ENCODE measurements around the gene PSAT1. TPM values are rescaled to one million over a fixed set of nuclear protein-coding genes. Genes with fewer than 3 reads are reported as not detected.
A peak's percentile ranks its signal among the peaks of the same experiment; 100 is the strongest.

Gene PSAT1
- total RNA-seq, 1 donor from 2014 or later: 17.1 TPM

- no peak for FAIRE-seq
- peak in 1 of 2 donors; percentile 30 for DNase-seq (ENCODE audit: low spot score in 2 of 2)
Measured at GRCh38 chr9:78314953-78315870, 18.3 kb downstream of the PSAT1 start.

- no peak for FAIRE-seq
- DNase-seq (ENCODE audit: low spot score in 2 of 2): no peak
Measured at GRCh38 chr9:78316166-78316892, 19.4 kb downstream of the PSAT1 start.

- no peak for FAIRE-seq
- DNase-seq (ENCODE audit: low spot score in 2 of 2): no peak
Measured at GRCh38 chr9:78319197-78320029, 22.5 kb downstream of the PSAT1 start.

- no peak for FAIRE-seq
Measured at GRCh38 chr9:78320030-78320693, 23.2 kb downstream of the PSAT1 start.

GRCh38 chr9:78320875-78321496 is 24.1 kb downstream of the PSAT1 start:
- DNase-seq (ENCODE audit: low spot score in 2 of 2) (no peak), FAIRE-seq (no peak)

More at GRCh38 chr9:78320030-78320693, 23.2 kb downstream of the PSAT1 start:
- DNase-seq (ENCODE audit: low spot score in 2 of 2): no peak

GRCh38 chr9:78321505-78321904 is 24.6 kb downstream of the PSAT1 start:
- FAIRE-seq (no peak), DNase-seq (ENCODE audit: low spot score in 2 of 2) (no peak)

- no peak for DNase-seq (ENCODE audit: low spot score in 2 of 2)
- FAIRE-seq: no peak
Measured at GRCh38 chr9:78324068-78324650, 27.2 kb downstream of the PSAT1 start.

GRCh38 chr9:78324682-78325081 is 27.8 kb downstream of the PSAT1 start:
- no peak for DNase-seq (ENCODE audit: low spot score in 2 of 2)
- no peak for FAIRE-seq

- DNase-seq (ENCODE audit: low spot score in 2 of 2) (no peak), FAIRE-seq (no peak)
Measured at GRCh38 chr9:78325343-78325742, 28.4 kb downstream of the PSAT1 start.

- DNase-seq (ENCODE audit: low spot score in 2 of 2): no peak
- no peak for FAIRE-seq
Measured at GRCh38 chr9:78325846-78326360, 29.0 kb downstream of the PSAT1 start.

- no peak for DNase-seq (ENCODE audit: low spot score in 2 of 2)
Measured at GRCh38 chr9:78326564-78326963, 29.6 kb downstream of the PSAT1 start.

GRCh38 chr9:78332381-78332780 is 35.5 kb downstream of the PSAT1 start:
- FAIRE-seq: no peak
- no peak for DNase-seq (ENCODE audit: low spot score in 2 of 2)

More at GRCh38 chr9:78326564-78326963, 29.6 kb downstream of the PSAT1 start:
- FAIRE-seq: no peak

- FAIRE-seq: no peak
- DNase-seq (ENCODE audit: low spot score in 2 of 2): no peak
Measured at GRCh38 chr9:78348848-78349247, 51.9 kb downstream of the PSAT1 start.

GRCh38 chr9:78351816-78352215 is 54.9 kb downstream of the PSAT1 start:
- FAIRE-seq (no peak), DNase-seq (ENCODE audit: low spot score in 2 of 2) (no peak)

GRCh38 chr9:78354324-78354973 is 57.5 kb downstream of the PSAT1 start:
- DNase-seq (ENCODE audit: low spot score in 2 of 2): no peak
- FAIRE-seq: no peak

GRCh38 chr9:78354989-78355388 is 58.1 kb downstream of the PSAT1 start:
- DNase-seq (ENCODE audit: low spot score in 2 of 2): no peak
- FAIRE-seq: no peak

- DNase-seq (ENCODE audit: low spot score in 2 of 2) (no peak), FAIRE-seq (no peak)
Measured at GRCh38 chr9:78356634-78357033, 59.7 kb downstream of the PSAT1 start.

GRCh38 chr9:78357165-78357873 is 60.4 kb downstream of the PSAT1 start:
- FAIRE-seq (no peak), DNase-seq (ENCODE audit: low spot score in 2 of 2) (no peak)
